Activated CD8-positive, alpha-beta T cell treated with anti-CD3 and anti-CD28 coated beads, Interleukin-2, amount 10 ng/mL, durations not matched to agents 7 days and 5 days (primary cell): ENCODE data around the gene DNMT3A. TPM values are rescaled to one million over a fixed set of nuclear protein-coding genes. Genes with fewer than 3 reads are reported as not detected.
A peak's percentile ranks its signal among the peaks of the same experiment; 100 is the strongest.
"Not testable (repeated sequence)": the region's sequence is repeated elsewhere in the genome, so short reads cannot be mapped to it uniquely, and the experiment has no call there.

Experiments used
- ATAC-seq: fragments of 150-1000 bp; cut with Tn5 transposase; one replicate; pipeline ENCODE4 v1.10.0; 2021; ENCODE audit warnings: moderate library complexity
- CTCF ChIA-PET: fragments of 350-600 bp; sonication (Branson Sonifier 250); formaldehyde crosslinking; loops from one replicate; lab custom pipeline; 2021; ENCODE audit warnings: antibody characterized with exemption; lab: Charles Lee
- POLR2A ChIA-PET: fragments of 350-600 bp; sonication (Branson Sonifier 250); formaldehyde crosslinking; loops from one replicate; lab custom pipeline; 2021; ENCODE audit warnings: antibody characterized with exemption; lab: Charles Lee
- DNase-seq: peaks from one replicate; pipeline ENCODE4 v3.0.0-alpha.2; 2020
- H3K27ac Mint-ChIP-seq: one replicate; pipeline ENCODE4 v1.8.0; 2021; ENCODE audit warnings: mild to moderate bottlenecking, mixed read lengths
- H3K27me3 Mint-ChIP-seq: one replicate; pipeline ENCODE4 v1.8.0; 2021; ENCODE audit warnings: low read depth, mixed read lengths
- H3K36me3 Mint-ChIP-seq: one replicate; pipeline ENCODE4 v1.8.0; 2021; ENCODE audit warnings: low read depth, mixed read lengths
- H3K4me1 Mint-ChIP-seq: one replicate; pipeline ENCODE4 v1.8.0; 2021; ENCODE audit warnings: low read depth, mixed read lengths
- H3K4me3 Mint-ChIP-seq: one replicate; pipeline ENCODE4 v1.8.0; 2021; ENCODE audit warnings: mild to moderate bottlenecking, mixed read lengths
- H3K9me3 Mint-ChIP-seq: one replicate; pipeline ENCODE4 v1.8.0; 2022; ENCODE audit warnings: mixed read lengths; ENCODE audit not compliant: insufficient read depth
- total RNA-seq, 2 experiments: library from RNA; stranded (reverse); gene quantifications; one replicate each; pipeline ENCODE4 v1.2.3, GENCODE V29; 2021

DNMT3A gene
- total RNA-seq, 2 experiments from 2014 or later, result 76.4 to 79.8 TPM

DNA sequence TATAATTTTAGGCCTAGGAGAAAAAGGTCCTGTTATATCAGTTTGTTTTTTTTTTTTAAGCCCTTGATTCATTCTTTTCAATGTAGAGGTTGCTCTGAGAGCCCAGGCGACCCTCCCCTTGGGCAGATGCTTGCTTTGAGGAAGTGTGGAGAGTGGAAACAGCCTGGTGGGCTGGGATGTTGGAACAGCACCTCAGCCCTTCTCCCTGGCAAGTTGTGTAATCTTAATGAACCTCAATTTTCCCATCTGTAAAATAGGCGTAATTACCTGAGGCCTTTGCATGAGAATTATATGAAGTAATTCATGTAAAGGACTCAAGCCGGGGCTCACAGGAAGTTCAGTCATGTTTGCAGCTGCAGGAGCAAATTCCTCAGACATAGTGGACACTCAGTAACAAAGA lies 123.6 kb downstream of the DNMT3A start:
- H3K27me3 Mint-ChIP-seq, result no peaks in the 10 kb centered on the region
- no peak for DNase-seq
- no peaks in the 10 kb centered on the region for H3K9me3 Mint-ChIP-seq
- H3K36me3 Mint-ChIP-seq, result no peaks in the 10 kb centered on the region
- ChIA-PET CTCF (no interaction called here), POLR2A (no interaction called here)
- no peak for ATAC-seq
- no peak overlapping the region for H3K4me3 Mint-ChIP-seq
- peaks cover 12% of the 10 kb centered on the region for H3K4me1 Mint-ChIP-seq
- H3K27ac Mint-ChIP-seq, result no peak overlapping the region

DNA sequence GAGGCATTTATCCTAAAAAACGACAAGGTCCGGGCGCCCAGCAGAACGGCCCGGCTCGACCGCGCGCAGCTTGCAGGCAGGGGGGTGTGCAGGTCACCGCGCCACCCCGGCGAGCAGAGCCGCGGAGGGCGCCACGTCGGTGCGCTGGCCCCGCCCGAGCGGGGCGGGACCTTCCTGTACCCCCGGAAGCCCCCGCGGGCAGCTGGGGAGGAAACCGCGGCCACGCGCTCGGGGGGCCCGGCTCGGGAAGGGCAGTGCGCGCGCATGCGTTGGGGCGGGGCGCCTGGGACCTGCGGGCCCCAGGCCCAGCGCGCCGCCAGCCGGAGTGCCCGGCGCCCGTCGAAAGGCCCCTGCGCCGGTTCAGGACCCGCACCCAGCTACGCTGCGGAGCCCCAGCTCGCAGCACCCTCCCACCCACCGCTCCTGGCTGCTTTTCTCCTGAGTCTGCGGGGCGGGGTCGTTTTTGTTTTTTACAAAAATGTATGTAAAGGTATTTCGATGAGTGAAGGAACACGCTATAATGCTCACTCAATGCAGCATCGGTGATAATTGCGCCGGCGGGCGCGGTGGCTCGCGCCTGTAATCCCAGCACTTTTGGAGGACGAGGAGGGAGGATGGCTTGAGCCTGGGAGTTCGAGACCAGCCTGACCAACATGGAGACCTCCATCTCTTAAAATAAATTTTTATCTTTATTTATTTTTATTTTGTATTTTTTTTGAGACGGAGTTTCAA lies 125.6 kb downstream of the DNMT3A start:
- Mint-ChIP-seq H3K9me3 (no peaks in the 10 kb centered on the region), H3K4me3 (peak overlapping the region; percentile 73), H3K36me3 (no peaks in the 10 kb centered on the region), H3K27ac (peak overlapping the region; percentile 74), H3K27me3 (no peaks in the 10 kb centered on the region), H3K4me1 (peaks cover 16% of the 10 kb centered on the region)
- CTCF ChIA-PET, result interaction anchor here (0.8 to 0.9 kb wide), 2 partner anchors 9 to 62 kb away, joined by 3 read pairs; no protein-coding TSS in a partner anchor
- DNase-seq (peak; percentile 91), ATAC-seq (peak; percentile 95)
- POLR2A ChIA-PET, result interaction anchor here (0.7 to 1.5 kb wide), 3 partner anchors 9 to 79 kb away, joined by 3 to 4 read pairs (median 3); no protein-coding TSS in a partner anchor

DNA sequence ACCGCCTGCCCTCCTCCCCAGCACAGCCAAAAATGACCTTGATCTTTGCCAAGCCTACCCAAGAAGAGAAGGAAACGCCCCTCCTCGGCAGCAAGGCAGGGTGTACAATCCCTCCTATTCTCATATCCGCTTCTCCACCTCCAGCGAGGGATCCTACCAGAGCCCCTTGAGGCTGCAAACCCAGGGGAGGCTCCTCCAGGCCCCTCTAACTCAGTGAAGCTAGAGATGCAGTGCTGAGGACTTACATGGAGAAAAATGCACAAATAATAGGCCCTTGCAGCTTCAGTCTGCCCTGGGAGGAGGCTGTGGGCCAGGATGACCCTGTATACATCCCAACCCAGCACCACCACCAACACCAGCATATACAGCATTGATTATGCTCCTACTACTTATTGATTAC lies 126.5 kb downstream of the DNMT3A start:
- CTCF ChIA-PET, result interaction anchor here (0.5 to 0.8 kb wide), 2 partner anchors 63 to 485 kb away, joined by 3 read pairs; no protein-coding TSS in a partner anchor
- peak overlapping the region; percentile 57 for H3K4me3 Mint-ChIP-seq
- no peak for ATAC-seq

DNA sequence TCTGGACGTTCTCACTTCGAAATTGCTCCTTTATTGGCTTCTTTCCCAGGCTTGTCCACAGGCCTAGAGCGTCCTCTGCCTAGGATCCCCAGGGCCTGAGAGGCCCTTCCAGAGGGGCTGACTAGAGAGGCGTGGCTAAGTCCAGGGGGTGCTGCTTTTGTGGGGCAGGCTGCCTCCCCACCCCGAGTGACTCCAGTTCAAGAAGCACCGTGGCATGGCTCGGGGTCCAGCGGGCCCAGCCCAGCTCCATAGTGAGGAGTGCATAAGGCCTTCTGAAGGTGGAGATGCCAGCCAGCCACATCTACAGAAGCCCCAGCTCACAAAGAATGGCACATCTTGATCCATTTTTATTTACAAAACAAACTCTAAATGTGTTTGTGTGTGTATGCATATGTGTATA lies 128.5 kb downstream of the DNMT3A start:
- Mint-ChIP-seq H3K9me3 (no peaks in the 10 kb centered on the region), H3K27me3 (no peaks in the 10 kb centered on the region), H3K4me1 (peaks cover 40% of the 10 kb centered on the region), H3K36me3 (no peaks in the 10 kb centered on the region), H3K27ac (peak overlapping the region; percentile 6), H3K4me3 (no peak overlapping the region)
- POLR2A ChIA-PET, result no interaction called here
- CTCF ChIA-PET, result no interaction called here
- DNase-seq (no peak), ATAC-seq (no peak)

More for the DNA sequence above, 126.5 kb downstream of the DNMT3A start:
- POLR2A ChIA-PET, result interaction anchor here (1.1 to 1.5 kb wide), 2 partner anchors 8 to 79 kb away, joined by 3 to 4 read pairs; no protein-coding TSS in a partner anchor
- DNase-seq, result no peak
- Mint-ChIP-seq H3K9me3 (no peaks in the 10 kb centered on the region), H3K4me1 (peaks cover 24% of the 10 kb centered on the region), H3K27me3 (no peaks in the 10 kb centered on the region), H3K27ac (peak overlapping the region; percentile 74), H3K36me3 (no peaks in the 10 kb centered on the region)

DNA sequence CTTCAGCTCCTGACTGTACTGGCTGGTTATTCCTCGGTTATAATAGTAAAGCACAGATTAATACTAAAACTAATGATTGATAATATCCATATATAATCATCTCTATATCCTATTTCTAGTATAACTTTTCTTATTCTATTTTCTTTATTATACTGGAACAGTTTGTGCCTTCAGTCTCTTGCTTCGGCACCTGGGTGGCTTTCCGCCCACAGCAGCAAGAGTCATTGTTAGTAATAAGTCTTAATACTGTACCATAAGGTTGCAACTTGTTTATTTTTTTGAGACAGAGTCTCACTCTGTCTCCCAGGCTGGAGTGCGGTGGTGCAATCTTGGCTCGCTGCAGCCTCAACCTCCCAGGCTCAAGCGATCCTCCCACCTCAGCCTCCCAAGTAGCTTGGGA lies 130.8 kb downstream of the DNMT3A start:
- Mint-ChIP-seq H3K27ac (peak overlapping the region; percentile 10), H3K4me1 (peaks cover 52% of the 10 kb centered on the region)
- not testable (repeated sequence) for H3K9me3 Mint-ChIP-seq, ATAC-seq, H3K4me3 Mint-ChIP-seq, H3K36me3 Mint-ChIP-seq, DNase-seq, H3K27me3 Mint-ChIP-seq
- ChIA-PET CTCF (interaction anchor here (0.6 to 1.6 kb wide), 3 partner anchors 14 to 617 kb away, joined by 3 to 7 read pairs (median 4); no protein-coding TSS in a partner anchor), POLR2A (interaction anchor here (0.5 kb wide), 1 partner anchor 836 kb away, joined by 3 read pairs; no protein-coding TSS in a partner anchor)

DNA sequence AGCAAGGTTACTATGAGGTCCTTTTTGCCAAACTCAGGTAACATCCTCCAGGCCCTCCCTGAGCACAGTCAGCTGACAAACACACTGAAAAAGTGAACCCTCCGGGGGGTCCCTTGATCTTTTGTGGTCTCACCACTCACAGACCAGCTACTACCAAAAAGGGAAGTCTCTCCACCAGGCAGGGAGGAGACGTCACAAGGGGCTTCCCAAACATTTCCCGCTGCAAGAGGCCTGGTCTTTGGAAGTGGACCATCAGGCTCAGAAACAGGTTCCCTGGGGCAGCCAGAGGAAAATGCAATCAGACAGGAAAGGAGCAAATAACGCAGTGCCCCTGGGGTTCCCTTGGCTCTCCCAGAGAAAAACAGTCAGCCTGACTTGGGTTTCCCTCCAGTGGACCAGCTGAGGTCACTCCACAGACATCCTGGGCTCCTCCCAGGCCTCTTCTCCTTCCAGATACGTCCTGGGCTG lies 134.6 kb downstream of the DNMT3A start:
- Mint-ChIP-seq H3K4me3 (no peak overlapping the region), H3K27me3 (no peaks in the 10 kb centered on the region), H3K27ac (no peak overlapping the region), H3K36me3 (no peaks in the 10 kb centered on the region), H3K9me3 (no peaks in the 10 kb centered on the region), H3K4me1 (peaks cover 56% of the 10 kb centered on the region)
- ATAC-seq (no peak), DNase-seq (peak; percentile 29)
- POLR2A ChIA-PET, result interaction anchor here (0.6 to 1.0 kb wide), 2 partner anchors 8 to 347 kb away, joined by 3 read pairs; no protein-coding TSS in a partner anchor
- CTCF ChIA-PET, result interaction anchor here (1.3 to 1.5 kb wide), 2 partner anchors 11 to 155 kb away, joined by 4 to 9 read pairs; no protein-coding TSS in a partner anchor

DNA sequence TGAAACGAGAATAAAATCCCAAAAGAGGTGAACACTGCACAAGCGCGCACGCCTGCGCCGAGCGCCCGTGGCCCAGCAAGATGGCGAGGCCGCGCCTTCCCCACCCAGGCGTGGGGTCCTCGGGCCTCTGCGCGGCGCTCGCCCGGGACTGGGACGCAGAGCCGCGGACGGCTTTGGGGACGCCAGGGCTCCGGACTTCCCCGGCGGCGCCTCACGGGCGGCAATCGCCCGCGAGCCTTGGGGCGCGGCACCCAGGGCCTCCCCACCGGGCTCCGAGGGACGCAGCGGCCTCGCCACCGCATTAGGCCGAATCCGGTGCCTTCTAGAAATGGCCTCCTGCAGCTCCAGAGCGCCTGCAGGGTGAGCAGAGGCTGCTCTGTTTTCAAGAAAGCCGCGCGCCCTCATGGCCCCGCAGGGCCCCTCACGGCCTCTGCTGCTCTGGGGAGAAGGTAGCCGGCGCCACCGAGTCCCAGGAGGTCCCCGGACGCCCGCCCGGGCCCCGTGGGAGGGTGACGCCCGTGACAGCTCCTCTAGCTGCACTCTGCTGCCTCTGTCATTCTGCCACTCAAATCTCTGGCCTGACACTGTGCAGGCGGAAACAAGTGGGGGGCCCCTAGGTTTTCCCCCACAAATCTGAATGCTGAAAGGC lies 137.4 kb downstream of the DNMT3A start:
- no peak overlapping the region for H3K4me3 Mint-ChIP-seq
- H3K9me3 Mint-ChIP-seq, result no peaks in the 10 kb centered on the region
- H3K27me3 Mint-ChIP-seq, result no peaks in the 10 kb centered on the region
- no peaks in the 10 kb centered on the region for H3K36me3 Mint-ChIP-seq
- POLR2A ChIA-PET, result no interaction called here
- DNase-seq, result no peak
- peaks cover 42% of the 10 kb centered on the region for H3K4me1 Mint-ChIP-seq
- peak; percentile 59 for ATAC-seq
- CTCF ChIA-PET, result interaction anchor here (0.8 kb wide), 1 partner anchor 8 kb away, joined by 3 read pairs; no protein-coding TSS in a partner anchor
- H3K27ac Mint-ChIP-seq, result no peak overlapping the region

GRCh38 chr2:25202275-25202674 lies 139.4 kb downstream of the DNMT3A start:
- Mint-ChIP-seq H3K4me1 (peaks cover 27% of the 10 kb centered on the region), H3K9me3 (no peaks in the 10 kb centered on the region), H3K27ac (peak overlapping the region; percentile 20), H3K27me3 (peaks cover 4% of the 10 kb centered on the region), H3K36me3 (no peaks in the 10 kb centered on the region), H3K4me3 (no peak overlapping the region)
- ATAC-seq (peak; percentile 43), DNase-seq (no peak)
- ChIA-PET CTCF (no interaction called here), POLR2A (no interaction called here)

- H3K4me1 Mint-ChIP-seq, result peaks cover 22% of the 10 kb centered on the region
- H3K27ac Mint-ChIP-seq, result no peak overlapping the region
- H3K27me3 Mint-ChIP-seq, result peaks cover 4% of the 10 kb centered on the region
- no peaks in the 10 kb centered on the region for H3K9me3 Mint-ChIP-seq
- CTCF ChIA-PET, result no interaction called here
- no peak overlapping the region for H3K4me3 Mint-ChIP-seq
- no peaks in the 10 kb centered on the region for H3K36me3 Mint-ChIP-seq
- DNase-seq, result no peak
- POLR2A ChIA-PET, result no interaction called here
- ATAC-seq, result no peak
Observed at GRCh38 chr2:25201794-25202193, 139.9 kb downstream of the DNMT3A start.

- no peak for DNase-seq
- ATAC-seq, result no peak
- CTCF ChIA-PET, result no interaction called here
Observed at GRCh38 chr2:25201265-25201664, 140.5 kb downstream of the DNMT3A start.

DNA sequence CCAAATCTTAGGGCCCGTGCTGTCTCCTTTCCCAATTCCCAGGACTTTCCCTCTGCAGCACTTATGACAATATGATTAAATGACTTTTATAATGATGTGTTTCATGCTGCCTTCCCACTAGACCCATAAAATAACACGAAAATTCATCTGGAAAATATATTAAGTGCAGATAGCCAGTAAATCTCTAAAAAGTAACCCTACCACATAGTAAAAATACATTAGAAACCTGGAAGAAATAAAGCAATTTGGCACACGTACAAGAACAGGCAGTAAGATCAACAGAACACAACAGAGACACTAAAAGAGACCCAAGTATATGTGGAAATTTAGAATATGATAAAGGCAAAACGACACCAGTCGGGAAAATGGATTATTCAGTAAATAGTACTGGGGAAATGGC lies 143.1 kb downstream of the DNMT3A start:
- no peaks in the 10 kb centered on the region for H3K36me3 Mint-ChIP-seq
- H3K4me3 Mint-ChIP-seq, result no peak overlapping the region
- H3K27ac Mint-ChIP-seq, result no peak overlapping the region
- ChIA-PET POLR2A (no interaction called here), CTCF (no interaction called here)
- H3K4me1 Mint-ChIP-seq, result peaks cover 19% of the 10 kb centered on the region
- H3K9me3 Mint-ChIP-seq, result no peaks in the 10 kb centered on the region
- DNase-seq (no peak), ATAC-seq (no peak)
- peaks cover 5% of the 10 kb centered on the region for H3K27me3 Mint-ChIP-seq

More at GRCh38 chr2:25201265-25201664, 140.5 kb downstream of the DNMT3A start:
- no peak overlapping the region for H3K4me3 Mint-ChIP-seq
- H3K9me3 Mint-ChIP-seq, result no peaks in the 10 kb centered on the region
- no peak overlapping the region for H3K27ac Mint-ChIP-seq
- peaks cover 19% of the 10 kb centered on the region for H3K4me1 Mint-ChIP-seq
- POLR2A ChIA-PET, result no interaction called here
- no peaks in the 10 kb centered on the region for H3K36me3 Mint-ChIP-seq
- H3K27me3 Mint-ChIP-seq, result peaks cover 4% of the 10 kb centered on the region
